GM23338 (cell line): Measurements from ENCODE around the gene CCDC6. TPM values are rescaled to one million over a fixed set of nuclear protein-coding genes. Genes with fewer than 3 reads are reported as not detected.
A peak's percentile ranks its signal among the peaks of the same experiment; 100 is the strongest.

Source experiments
- ATAC-seq: fragments of 200-7000 bp; cut with Tn5 transposase; 3 replicates; pipeline ENCODE4 v1.9.1; 2020
- DNase-seq: peaks from one replicate; pipeline ENCODE4 v3.0.0-alpha.2; 2015; ENCODE audit warnings: low spot score
- H2AFZ ChIP-seq: fragments of 200-600 bp; sonication (generic); 2 replicates; pipeline ENCODE4 v1.8.0; 2016; ENCODE audit warnings: antibody characterized with exemption, mild to moderate bottlenecking, moderate library complexity
- H3F3A ChIP-seq: fragments of 200-600 bp; sonication (generic); replicated peaks from 2 replicates; pipeline ENCODE4 v1.8.0; 2017; ENCODE audit warnings: antibody characterized with exemption, mixed run types, low read depth
- H3K27ac ChIP-seq: fragments of 200-600 bp; sonication (generic); 2 replicates; pipeline ENCODE4 v1.6.1; 2016; ENCODE audit warnings: low read depth
- H3K27me3 ChIP-seq: fragments of 200-600 bp; sonication (generic); 2 replicates; pipeline ENCODE4 v1.8.0; 2016; ENCODE audit warnings: mild to moderate bottlenecking, mixed run types, moderate library complexity; ENCODE audit not compliant: insufficient read depth
- H3K36me3 ChIP-seq: fragments of 200-600 bp; sonication (generic); 2 replicates; pipeline ENCODE4 v1.8.0; 2016; ENCODE audit warnings: mild to moderate bottlenecking; ENCODE audit not compliant: insufficient read depth
- H3K4me1 ChIP-seq: fragments of 200-600 bp; sonication (generic); 2 replicates; pipeline ENCODE4 v1.8.0; 2016; ENCODE audit warnings: mild to moderate bottlenecking, moderate library complexity; ENCODE audit not compliant: insufficient read depth
- H3K4me2 ChIP-seq: fragments of 200-600 bp; sonication (generic); 2 replicates; pipeline ENCODE4 v1.7.1; 2017; ENCODE audit warnings: mixed run types
- H3K4me3 ChIP-seq: fragments of 200-600 bp; sonication (generic); 2 replicates; pipeline ENCODE4 v1.6.1; 2016; ENCODE audit warnings: mixed run types
- H3K79me2 ChIP-seq: fragments of 200-600 bp; sonication (generic); replicated peaks from 2 replicates; pipeline ENCODE4 v1.8.0; 2017; ENCODE audit warnings: mild to moderate bottlenecking; ENCODE audit not compliant: insufficient read depth
- H3K9me2 ChIP-seq: fragments of 200-600 bp; sonication (generic); 2 replicates; pipeline ENCODE4 v1.8.0; 2017; ENCODE audit not compliant: insufficient read depth
- H4K20me1 ChIP-seq: fragments of 200-600 bp; sonication (generic); replicated peaks from 2 replicates; pipeline ENCODE4 v1.8.0; 2017; ENCODE audit warnings: mild to moderate bottlenecking; ENCODE audit not compliant: insufficient read depth
- H3K27ac Mint-ChIP-seq: 2 replicates; pipeline ENCODE4 v1.8.0; 2020; ENCODE audit warnings: inconsistent platforms, mild to moderate bottlenecking, moderate library complexity, mixed read lengths
- H3K27me3 Mint-ChIP-seq: 3 replicates; pipeline ENCODE4 v1.8.0; 2022; ENCODE audit warnings: low read depth, mild to moderate bottlenecking, moderate library complexity, mixed read lengths, inconsistent platforms; ENCODE audit not compliant: insufficient read depth, poor library complexity
- H3K36me3 Mint-ChIP-seq: 3 replicates; pipeline ENCODE4 v1.8.0; 2021; ENCODE audit warnings: low read depth, mild to moderate bottlenecking, inconsistent platforms, moderate library complexity, mixed read lengths
- H3K4me1 Mint-ChIP-seq: 3 replicates; pipeline ENCODE4 v1.8.0; 2020; ENCODE audit warnings: mild to moderate bottlenecking, inconsistent platforms, mixed read lengths
- H3K4me3 Mint-ChIP-seq: 3 replicates; pipeline ENCODE4 v1.8.0; 2021; ENCODE audit warnings: moderate library complexity, mild to moderate bottlenecking, inconsistent platforms, mixed read lengths
- H3K9me3 Mint-ChIP-seq: 3 replicates; pipeline ENCODE4 v1.8.0; 2020; ENCODE audit warnings: moderate library complexity, mild to moderate bottlenecking, inconsistent platforms, mixed read lengths
- CREB1 ChIP-seq: fragments of 250-450 bp; sonication (Bioruptor Pico); IDR thresholded peaks from 2 replicates; pipeline ENCODE4 v1.5.0; 2020; ENCODE audit warnings: low read depth, mild to moderate bottlenecking, moderate library complexity
- CTCF ChIP-seq, 2 experiments: fragments of 200-600 bp in 1 of 2; sonication (generic) in 1 of 2; conservative IDR thresholded peaks; 2 replicates each; pipeline versions ENCODE4 v1.5.1 to v1.6.1; 2016 to 2017; ENCODE audit warnings: antibody characterized with exemption in 2 of 2, low read depth in 2 of 2, mild to moderate bottlenecking in 2 of 2, moderate library complexity in 1 of 2
- ETS1 ChIP-seq: IDR thresholded peaks from 2 replicates; pipeline ENCODE4 v1.6.1; 2016; ENCODE audit warnings: antibody characterized with exemption
- EZH2 ChIP-seq: fragments of 200-600 bp; sonication (generic); IDR thresholded peaks from one replicate; pipeline ENCODE4 v1.8.0; 2017; ENCODE audit warnings: antibody characterized with exemption, mild to moderate bottlenecking, low read depth; ENCODE audit not compliant: unreplicated experiment
- JUNB ChIP-seq: IDR thresholded peaks from one replicate; pipeline ENCODE4 v1.6.1; 2016; ENCODE audit warnings: antibody characterized with exemption; ENCODE audit not compliant: unreplicated experiment
- NANOG ChIP-seq: IDR thresholded peaks from 2 replicates; pipeline ENCODE4 v1.6.1; 2016; ENCODE audit warnings: antibody characterized with exemption, borderline replicate concordance
- POLR2AphosphoS5 ChIP-seq: IDR thresholded peaks from 2 replicates; pipeline ENCODE4 v1.6.1; 2016; ENCODE audit warnings: antibody characterized with exemption, low read depth
- REST ChIP-seq: IDR thresholded peaks from one replicate; pipeline ENCODE4 v1.6.1; 2018; ENCODE audit warnings: antibody characterized with exemption; ENCODE audit not compliant: unreplicated experiment
- STAT1 ChIP-seq: IDR thresholded peaks from one replicate; pipeline ENCODE4 v1.6.1; 2016; ENCODE audit warnings: antibody characterized with exemption; ENCODE audit not compliant: unreplicated experiment
- ZNF114 ChIP-seq: fragments of 250-450 bp; sonication (Bioruptor Pico); IDR thresholded peaks from 2 replicates; pipeline ENCODE4 v1.5.0; 2020; ENCODE audit warnings: mild to moderate bottlenecking, moderate library complexity
- ZNF331 ChIP-seq: fragments of 250-450 bp; sonication (Bioruptor Pico); IDR thresholded peaks from 2 replicates; pipeline ENCODE4 v1.5.0; 2020; ENCODE audit warnings: low read depth, mild to moderate bottlenecking, moderate library complexity
- ZNF462 ChIP-seq: fragments of 250-450 bp; sonication (Bioruptor Pico); IDR thresholded peaks from 2 replicates; pipeline ENCODE4 v1.5.0; 2020; ENCODE audit warnings: mild to moderate bottlenecking, moderate library complexity
- polyA plus RNA-seq: library from polyadenylated mRNA; unstranded; fragments of >200 nt; fragmentation: Nextera tagmentation; extraction: Ambion mirVana; gene quantifications from 2 replicates; pipeline ENCODE4 v1.2.1, GENCODE V29; 2016
- total RNA-seq: library from RNA; depleted of rRNA; stranded (reverse); fragments of >200 nt; shearing (Covaris generic); gene quantifications from 2 replicates; pipeline ENCODE4 v1.2.3, GENCODE V29; 2014

Gene CCDC6
- total and polyA plus RNA-seq, 2 experiments from 2014 or later, result 32.5 to 66.9 TPM

GRCh38 chr10:59754951-59755350 is 151.4 kb downstream of the CCDC6 start:
- H3K4me1 ChIP-seq, result 0 out of 2 replicates have a peak, but pooled peaks cover 5% of the 10 kb centered on the region

More at GRCh38 chr10:59754951-59755350, 151.4 kb downstream of the CCDC6 start:
- Histone ChIP-seq H3K9me2 (no peaks in the 10 kb centered on the region), H3K27me3 (no peaks in the 10 kb centered on the region), H3K4me3 (no peak overlapping the region), H3K79me2 (no peaks in the 10 kb centered on the region), H4K20me1 (no peaks in the 10 kb centered on the region), H3K36me3 (no peaks in the 10 kb centered on the region), H3K4me2 (no peak overlapping the region), H3F3A (no peaks in the 10 kb centered on the region), H3K27ac (no peak overlapping the region), H2AFZ (0 out of 2 replicates have a peak overlapping the region, but pooled peaks have one; percentile 18)
- H3K36me3 Mint-ChIP-seq, result no peaks in the 10 kb centered on the region
- ATAC-seq (no peak), DNase-seq (no peak)
- peaks cover 11% of the 10 kb centered on the region for H3K9me3 Mint-ChIP-seq
- H3K4me3 Mint-ChIP-seq, result no peak overlapping the region
- no peak for TF ChIP-seq ZNF331 (CRISPR knock-in tag)
- TF ChIP-seq CREB1 (CRISPR knock-in tag), result no peak
- TF ChIP-seq JUNB, result no peak
- TF ChIP-seq EZH2, result no peak
- TF ChIP-seq STAT1, result no peak
- TF ChIP-seq NANOG, result no peak
- no peak for TF ChIP-seq CTCF (conservative IDR thresholded peaks at IDR 0.05; ENCODE audit: low read depth in 2 of 2)
- no peak for TF ChIP-seq ZNF114 (CRISPR knock-in tag)
- no peak for TF ChIP-seq ETS1
- no peak for TF ChIP-seq REST
- no peak for TF ChIP-seq POLR2AphosphoS5
- no peak for TF ChIP-seq ZNF462 (CRISPR knock-in tag)
- peaks cover 3% of the 10 kb centered on the region for H3K27me3 Mint-ChIP-seq
- H3K4me1 Mint-ChIP-seq, result peaks cover 5% of the 10 kb centered on the region; the same call in 2 of the 3 replicates
- no peak overlapping the region for H3K27ac Mint-ChIP-seq
